ENCODE data around the gene DPYSL4.

Gene DPYSL4

DNA sequence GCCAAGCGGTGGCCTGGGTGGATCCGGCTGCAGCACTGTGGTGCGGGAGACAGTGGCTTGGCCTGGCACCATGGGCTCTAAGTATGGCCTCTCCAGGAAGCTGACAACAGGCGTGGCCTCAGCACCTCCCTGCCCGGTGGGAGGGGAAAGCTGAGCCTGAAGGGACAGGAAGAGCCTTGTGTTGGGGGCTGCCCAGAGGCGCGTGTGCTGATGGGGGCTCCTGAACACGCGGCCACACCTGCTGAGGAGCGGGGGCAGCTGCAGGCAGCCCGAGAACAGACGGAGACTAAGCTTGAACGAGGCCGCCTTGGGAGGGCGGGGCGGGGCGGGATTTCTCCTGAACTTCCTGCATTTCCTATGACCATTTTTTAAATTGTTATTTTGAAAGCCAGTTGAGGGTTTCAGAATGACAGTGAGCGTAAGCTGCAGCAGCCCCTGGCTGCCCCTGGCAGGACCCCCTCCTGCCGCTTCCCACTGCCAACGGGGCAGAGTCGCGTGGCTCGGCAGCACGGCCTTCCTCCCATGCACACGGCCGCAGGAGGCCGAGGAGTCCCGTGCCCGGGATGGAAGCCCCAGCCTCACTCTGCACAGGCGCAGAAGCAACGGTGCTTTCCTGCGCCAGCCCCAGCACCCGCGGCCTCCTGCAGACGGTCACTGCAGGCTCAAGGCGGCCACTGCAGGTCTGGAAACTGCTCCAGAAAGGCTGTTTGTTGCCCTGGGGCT is 43.2 kb downstream of the DPYSL4 start:
- Mint-ChIP-seq H3K4me3 (peak overlapping the region; percentile 76 to 83), H3K9me3 (no peaks in the 10 kb centered on the region), H3K27me3 (no peaks in the 10 kb centered on the region), H3K36me3 (peaks cover 1 to 6% of the 10 kb centered on the region in 2 donors), H3K27ac (peak overlapping the region; percentile 65), H3K4me1 (peaks cover 25 to 28% of the 10 kb centered on the region in 2 donors)
- ATAC-seq (replicated peaks) (peak; percentile 52 to 78), DNase-seq (no peak)

DNA sequence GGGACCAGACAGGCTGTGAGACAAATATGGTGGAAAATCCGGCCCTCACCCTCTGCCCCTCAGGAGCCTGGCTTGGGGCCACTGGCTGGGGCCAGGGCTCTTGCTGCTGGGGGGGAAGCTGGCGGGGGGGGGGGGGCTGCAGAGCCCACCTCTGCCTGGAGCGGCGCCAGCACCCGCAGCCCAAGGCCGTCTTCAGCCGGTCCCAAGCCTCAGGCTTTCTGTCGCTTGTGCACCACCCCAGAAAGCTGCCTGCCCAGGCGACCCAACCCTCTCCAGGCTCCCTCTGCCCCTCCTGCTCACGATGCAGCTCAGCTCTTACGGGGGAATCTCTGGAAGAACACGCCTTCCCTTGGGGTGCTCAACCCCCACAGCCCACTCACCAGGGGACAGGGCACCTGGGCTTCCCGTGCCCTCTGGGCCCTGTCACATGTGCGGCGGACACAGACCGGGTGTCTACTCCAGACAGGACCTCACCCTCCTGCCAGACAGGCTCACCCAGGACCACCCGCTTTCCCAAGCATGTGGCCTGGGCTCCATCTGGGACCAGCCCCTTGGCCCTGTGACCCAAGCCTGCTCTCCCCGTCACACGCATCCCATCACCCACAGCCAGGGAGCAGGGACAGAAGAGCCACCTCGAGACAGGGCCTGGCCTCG is 43.9 kb downstream of the DPYSL4 start:
- H3K27me3 Mint-ChIP-seq = no peaks in the 10 kb centered on the region
- no peak for ATAC-seq (replicated peaks)
- no peaks in the 10 kb centered on the region for H3K9me3 Mint-ChIP-seq
- peaks cover 25 to 28% of the 10 kb centered on the region in 2 donors for H3K4me1 Mint-ChIP-seq
- DNase-seq = no peak
- H3K4me3 Mint-ChIP-seq = peak overlapping the region; percentile 76 to 83
- peaks cover 0 to 6% of the 10 kb centered on the region in 2 donors for H3K36me3 Mint-ChIP-seq
- H3K27ac Mint-ChIP-seq = no peak overlapping the region

DNA sequence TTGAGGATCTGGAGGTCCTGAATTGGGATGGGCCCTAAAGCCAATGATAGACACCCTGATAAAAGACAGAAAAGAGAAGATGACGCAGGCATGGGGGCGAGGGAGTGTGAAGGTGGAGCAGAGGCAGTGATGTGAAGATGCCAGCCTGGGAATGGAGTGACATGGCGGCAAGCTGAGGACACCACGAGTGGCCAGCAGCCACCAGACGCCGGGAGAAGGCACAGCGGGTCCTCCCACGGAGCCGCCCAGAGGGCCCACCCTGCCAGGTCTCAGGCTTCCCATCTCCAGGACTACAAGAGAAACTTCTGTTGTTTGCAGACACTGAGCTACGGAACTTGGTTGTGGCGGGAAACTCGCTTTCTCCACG is 44.9 kb downstream of the DPYSL4 start:
- Mint-ChIP-seq H3K9me3 (no peaks in the 10 kb centered on the region), H3K4me3 (no peak overlapping the region), H3K27ac (peak overlapping the region; percentile 81), H3K4me1 (peaks cover 25 to 28% of the 10 kb centered on the region in 2 donors), H3K27me3 (no peaks in the 10 kb centered on the region), H3K36me3 (peaks cover 0 to 6% of the 10 kb centered on the region in 2 donors)
- DNase-seq (no peak), ATAC-seq (replicated peaks) (no peak)

DNA sequence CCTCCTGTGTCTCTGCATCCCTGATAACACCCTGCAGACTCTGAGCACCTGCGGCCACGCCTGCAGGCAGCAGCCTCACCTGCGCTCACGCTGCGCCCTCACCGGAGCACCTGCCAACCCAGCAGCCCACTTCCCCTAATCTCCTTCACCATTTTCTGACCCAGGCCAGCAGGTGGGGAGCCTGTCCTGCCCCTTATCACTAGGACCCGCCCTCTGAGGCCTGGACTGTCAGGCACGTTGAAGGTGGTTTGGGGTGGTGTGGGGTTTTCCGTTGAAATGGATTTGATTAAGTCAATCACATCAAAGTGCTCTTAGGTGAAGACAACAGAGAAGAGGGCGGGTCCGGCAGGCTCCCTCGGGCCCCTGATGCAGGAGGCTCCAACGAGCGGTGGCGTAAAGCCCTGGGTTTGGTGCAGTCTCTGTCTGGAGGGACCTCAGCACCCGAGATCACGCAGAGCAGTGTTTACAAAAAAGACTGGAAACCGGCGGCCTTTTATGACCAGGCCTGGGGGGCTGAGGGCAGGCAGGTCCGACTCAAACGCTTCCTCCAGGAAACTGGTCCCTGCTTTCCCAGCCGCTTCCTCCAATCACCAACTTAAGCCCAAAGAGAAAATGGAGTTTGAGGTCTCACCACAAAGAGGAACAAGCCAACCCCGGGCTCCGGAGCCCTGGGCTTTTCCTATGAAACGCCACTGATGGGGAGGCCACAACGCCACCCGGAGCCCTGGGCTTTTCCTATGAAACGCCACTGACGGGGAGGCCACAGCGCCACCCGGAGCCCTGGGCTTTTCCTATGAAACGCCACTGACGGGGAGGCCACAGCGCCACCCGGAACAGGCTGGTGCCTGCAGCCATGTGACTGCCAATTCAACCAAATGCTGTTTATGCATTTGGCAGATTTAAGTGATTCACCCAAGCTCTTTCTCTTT is 45.5 kb downstream of the DPYSL4 start:
- Mint-ChIP-seq H3K36me3 (peaks cover 0 to 3% of the 10 kb centered on the region in 2 donors), H3K9me3 (no peaks in the 10 kb centered on the region), H3K4me1 (peaks cover 25 to 28% of the 10 kb centered on the region in 2 donors), H3K27ac (peak overlapping the region; percentile 86), H3K27me3 (no peaks in the 10 kb centered on the region), H3K4me3 (peak overlapping the region; percentile 40 to 73)
- ATAC-seq (replicated peaks) (peak; percentile 6 to 82), DNase-seq (peak; percentile 49)

DNA sequence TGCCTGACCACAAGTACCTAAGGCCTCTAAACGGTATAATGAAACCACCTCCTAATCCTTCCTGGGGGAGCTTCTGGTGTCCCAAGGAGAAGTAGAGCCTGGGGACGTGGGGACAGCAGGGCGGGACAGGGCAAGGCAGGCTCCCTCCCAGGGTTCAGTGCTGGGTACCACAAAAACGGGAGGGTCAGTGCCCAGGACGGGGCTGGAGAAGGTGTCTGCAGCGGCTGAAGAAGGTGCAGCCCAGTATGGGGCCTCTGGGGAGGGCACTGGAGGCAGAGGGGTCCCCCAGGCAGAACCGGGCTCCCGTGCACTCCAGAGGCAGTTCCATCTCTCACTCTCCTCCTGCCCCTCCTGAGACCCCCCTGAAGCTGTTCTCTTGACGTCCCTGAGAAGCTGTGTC is 46.2 kb downstream of the DPYSL4 start:
- peaks cover 25 to 28% of the 10 kb centered on the region in 2 donors for H3K4me1 Mint-ChIP-seq
- no peaks in the 10 kb centered on the region for H3K9me3 Mint-ChIP-seq
- H3K27me3 Mint-ChIP-seq = no peaks in the 10 kb centered on the region
- H3K36me3 Mint-ChIP-seq = no peaks in the 10 kb centered on the region
- peak overlapping the region; percentile 86 for H3K27ac Mint-ChIP-seq
- peak overlapping the region; percentile 40 to 73 for H3K4me3 Mint-ChIP-seq
- ATAC-seq (replicated peaks) (no peak), DNase-seq (no peak)

DNA sequence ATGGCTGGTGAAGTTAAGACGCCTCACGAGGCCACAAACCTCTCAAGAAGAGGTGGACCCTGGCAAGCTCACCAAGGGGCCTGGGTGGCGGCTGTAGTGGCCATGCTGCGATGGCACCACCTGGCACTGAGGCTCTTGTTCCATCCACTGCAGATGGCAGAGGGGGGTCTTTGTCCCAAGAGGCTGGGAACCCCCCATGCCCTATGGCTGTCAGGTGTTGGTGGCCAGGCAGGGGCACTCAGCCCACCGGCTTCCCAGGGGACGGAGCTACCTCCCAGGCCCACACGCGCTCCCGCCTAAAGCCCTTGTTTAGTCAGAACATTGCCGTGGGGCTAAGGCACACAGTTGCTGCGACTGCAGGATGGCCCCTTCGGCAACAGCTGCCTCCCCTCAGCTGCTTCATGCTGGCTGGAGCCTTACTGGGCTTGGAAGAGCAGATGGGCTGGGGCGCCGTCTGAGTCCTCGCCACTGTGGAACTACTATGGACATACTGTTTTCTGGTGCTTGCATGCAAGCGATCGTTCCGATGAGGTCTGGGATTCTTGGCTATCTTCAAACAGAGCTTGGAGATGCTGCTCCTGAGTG is 46.8 kb downstream of the DPYSL4 start:
- Mint-ChIP-seq H3K27me3 (no peaks in the 10 kb centered on the region), H3K4me3 (peak overlapping the region in 1 of 2 donors; percentile 17), H3K9me3 (no peaks in the 10 kb centered on the region), H3K4me1 (peaks cover 25 to 28% of the 10 kb centered on the region in 2 donors), H3K36me3 (no peaks in the 10 kb centered on the region), H3K27ac (no peak overlapping the region)
- DNase-seq (no peak), ATAC-seq (replicated peaks) (no peak)

DNA sequence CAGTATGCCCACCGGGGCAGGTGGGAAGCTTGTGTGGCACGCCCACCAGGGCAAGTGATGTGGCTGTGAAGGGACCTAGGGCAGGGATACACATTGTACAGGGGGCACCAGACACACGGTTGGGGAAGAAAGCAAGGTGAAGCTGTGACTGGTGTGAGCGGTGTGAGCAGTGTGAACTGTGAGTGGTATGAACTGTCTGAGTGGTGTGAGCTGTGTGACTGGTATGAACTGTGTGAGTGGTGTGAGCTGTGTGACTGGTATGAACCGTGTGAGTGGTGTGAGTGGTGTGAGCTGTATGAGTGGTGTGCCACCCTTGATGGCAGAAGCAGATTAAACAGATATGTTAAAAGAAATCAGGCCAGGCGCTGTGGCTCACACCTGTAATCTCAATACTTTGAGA is 48.1 kb downstream of the DPYSL4 start:
- no peaks in the 10 kb centered on the region for H3K36me3 Mint-ChIP-seq
- ATAC-seq (replicated peaks) (no peak), DNase-seq (no peak)
- no peaks in the 10 kb centered on the region for H3K27me3 Mint-ChIP-seq
- no peak overlapping the region for H3K4me3 Mint-ChIP-seq
- H3K4me1 Mint-ChIP-seq = peaks cover 19 to 21% of the 10 kb centered on the region in 2 donors
- H3K9me3 Mint-ChIP-seq = no peaks in the 10 kb centered on the region
- no peak overlapping the region for H3K27ac Mint-ChIP-seq

DNA sequence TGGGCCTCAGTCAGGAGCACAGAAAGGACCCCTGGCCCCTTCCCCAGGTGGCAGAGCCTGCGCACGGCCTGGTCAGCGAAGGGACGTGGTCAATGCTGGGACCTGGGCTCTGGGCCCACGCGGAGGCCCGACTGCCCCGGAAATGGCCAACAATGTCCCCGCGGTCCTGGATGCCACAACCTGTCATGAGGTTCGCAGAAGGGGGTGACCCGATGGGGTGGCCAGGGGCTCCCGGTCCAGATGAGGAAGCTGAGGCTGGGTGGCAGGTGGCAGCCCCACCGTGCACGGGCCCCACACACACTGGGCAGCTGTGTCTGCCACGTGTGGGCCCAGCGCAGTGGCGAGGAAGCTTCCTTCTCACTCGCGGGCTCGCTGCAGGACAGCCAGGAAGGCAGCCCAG is 49.4 kb downstream of the DPYSL4 start:
- no peak overlapping the region for H3K4me3 Mint-ChIP-seq
- ATAC-seq (replicated peaks) (no peak), DNase-seq (no peak)
- H3K4me1 Mint-ChIP-seq = peaks cover 14 to 17% of the 10 kb centered on the region in 2 donors
- H3K36me3 Mint-ChIP-seq = no peaks in the 10 kb centered on the region
- H3K27me3 Mint-ChIP-seq = no peaks in the 10 kb centered on the region
- H3K27ac Mint-ChIP-seq = no peak overlapping the region
- no peaks in the 10 kb centered on the region for H3K9me3 Mint-ChIP-seq

DNA sequence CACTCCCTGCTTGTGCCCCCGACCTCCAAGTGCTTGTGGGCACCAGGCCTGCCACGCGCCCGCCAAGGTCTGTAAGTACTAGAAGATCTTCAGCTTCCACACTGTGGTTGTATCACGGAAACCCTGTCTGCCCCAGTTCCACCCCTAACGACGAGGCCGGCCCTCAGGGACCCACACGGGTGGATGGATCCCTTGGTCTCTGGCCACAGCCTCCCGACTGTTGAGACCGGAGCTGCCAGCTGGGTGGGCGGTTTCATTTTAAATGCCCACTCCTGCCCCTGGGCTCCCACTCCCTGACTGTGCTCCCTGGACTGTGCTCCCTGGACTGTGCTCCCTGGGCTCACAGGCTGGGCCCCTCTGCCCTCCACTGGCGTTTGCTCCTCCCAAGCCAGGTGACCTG is 50.1 kb downstream of the DPYSL4 start:
- Mint-ChIP-seq H3K27ac (no peak overlapping the region), H3K4me3 (no peak overlapping the region), H3K4me1 (peaks cover 11 to 13% of the 10 kb centered on the region in 2 donors), H3K36me3 (no peaks in the 10 kb centered on the region), H3K9me3 (no peaks in the 10 kb centered on the region), H3K27me3 (no peaks in the 10 kb centered on the region)
- no peak for DNase-seq
- ATAC-seq (replicated peaks) = no peak

DNA sequence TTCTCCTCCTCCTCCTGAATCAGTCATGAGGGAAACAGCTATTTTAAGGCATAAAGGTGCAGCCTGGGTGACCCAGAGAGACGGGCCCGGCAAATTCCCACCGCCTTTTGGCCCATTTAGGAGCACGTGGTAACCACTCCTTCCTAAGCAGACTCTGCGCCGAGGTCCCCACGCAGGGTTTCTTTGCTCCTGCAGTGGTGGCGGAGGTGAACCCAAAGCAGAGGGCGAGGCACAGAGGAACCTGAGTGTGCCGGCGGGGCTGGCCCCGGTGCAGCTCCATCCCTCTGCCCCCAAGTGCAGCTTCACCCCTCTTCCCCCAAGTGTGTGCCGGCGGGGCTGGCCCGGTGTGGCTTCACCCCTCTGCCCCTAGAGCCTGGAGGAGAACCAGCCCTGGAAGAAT is 50.6 kb downstream of the DPYSL4 start:
- H3K27ac Mint-ChIP-seq = no peak overlapping the region
- DNase-seq (no peak), ATAC-seq (replicated peaks) (no peak)
- H3K27me3 Mint-ChIP-seq = no peaks in the 10 kb centered on the region
- no peaks in the 10 kb centered on the region for H3K9me3 Mint-ChIP-seq
- H3K4me3 Mint-ChIP-seq = no peak overlapping the region
- no peaks in the 10 kb centered on the region for H3K36me3 Mint-ChIP-seq
- peaks cover 6 to 7% of the 10 kb centered on the region in 2 donors for H3K4me1 Mint-ChIP-seq

DNA sequence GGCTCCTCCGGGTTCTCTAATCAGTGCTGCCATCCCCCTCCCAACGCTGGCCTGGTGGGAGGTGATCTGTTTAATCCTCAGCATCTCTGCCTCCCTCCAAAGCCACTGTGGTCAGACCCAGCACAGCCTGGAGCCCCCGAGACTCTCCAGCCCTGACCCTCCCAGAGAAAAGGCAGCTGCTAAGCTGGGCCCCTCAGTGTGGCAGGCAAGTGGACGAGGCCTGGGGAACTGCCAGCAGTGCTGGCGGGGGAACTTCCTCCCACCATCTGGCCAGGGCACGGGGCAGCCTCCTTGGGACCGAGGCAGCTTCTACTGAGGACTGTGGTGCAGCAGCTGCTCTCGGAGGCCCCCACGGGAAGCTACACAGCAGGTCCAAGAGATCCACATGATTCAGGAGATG is 51.1 kb downstream of the DPYSL4 start:
- H3K4me1 Mint-ChIP-seq = peaks cover 1 to 3% of the 10 kb centered on the region in 2 donors
- DNase-seq (no peak), ATAC-seq (replicated peaks) (no peak)
- H3K9me3 Mint-ChIP-seq = no peaks in the 10 kb centered on the region
- H3K27me3 Mint-ChIP-seq = no peaks in the 10 kb centered on the region
- H3K4me3 Mint-ChIP-seq = no peak overlapping the region
- no peak overlapping the region for H3K27ac Mint-ChIP-seq
- no peaks in the 10 kb centered on the region for H3K36me3 Mint-ChIP-seq

DNA sequence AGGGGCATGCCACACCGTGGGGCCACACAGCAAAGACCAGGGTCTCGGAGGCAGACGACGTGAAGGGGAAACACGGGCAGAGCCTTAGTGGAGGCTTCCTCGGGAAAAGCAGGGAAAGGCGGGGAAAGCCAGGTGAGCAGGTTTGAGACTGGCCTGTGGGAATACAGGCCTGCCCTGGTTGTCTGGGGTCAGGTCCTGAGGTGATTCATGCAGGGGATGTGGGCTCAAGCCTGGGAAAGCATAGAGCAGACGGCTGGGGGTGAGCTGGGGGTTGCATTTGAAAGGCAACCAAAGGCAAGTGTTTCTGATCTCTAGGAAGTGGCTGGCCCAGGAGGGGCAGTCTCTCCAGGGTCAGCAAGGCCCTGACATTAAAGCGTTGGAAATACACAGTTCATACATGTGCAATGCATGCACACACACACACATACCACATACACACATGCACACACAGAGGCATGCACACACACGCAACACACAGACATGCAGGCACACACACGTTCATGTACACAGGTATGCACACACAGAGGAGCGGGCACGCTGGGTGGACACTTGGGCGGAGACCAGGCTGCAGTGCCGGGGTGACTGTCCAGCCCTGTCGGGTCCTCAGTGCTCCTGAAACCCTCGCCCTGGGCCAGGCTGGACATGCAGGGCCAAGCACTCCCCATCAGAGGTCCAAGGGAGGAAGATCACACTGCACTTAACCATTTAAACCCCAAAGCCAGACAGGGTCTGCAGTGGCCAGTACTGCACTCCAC is 51.8 kb downstream of the DPYSL4 start:
- no peak for ATAC-seq (replicated peaks)
- Mint-ChIP-seq H3K36me3 (no peaks in the 10 kb centered on the region), H3K4me3 (no peak overlapping the region), H3K9me3 (no peaks in the 10 kb centered on the region), H3K27ac (no peak overlapping the region), H3K4me1 (no peaks in the 10 kb centered on the region), H3K27me3 (no peaks in the 10 kb centered on the region)
- no peak for DNase-seq

DNA sequence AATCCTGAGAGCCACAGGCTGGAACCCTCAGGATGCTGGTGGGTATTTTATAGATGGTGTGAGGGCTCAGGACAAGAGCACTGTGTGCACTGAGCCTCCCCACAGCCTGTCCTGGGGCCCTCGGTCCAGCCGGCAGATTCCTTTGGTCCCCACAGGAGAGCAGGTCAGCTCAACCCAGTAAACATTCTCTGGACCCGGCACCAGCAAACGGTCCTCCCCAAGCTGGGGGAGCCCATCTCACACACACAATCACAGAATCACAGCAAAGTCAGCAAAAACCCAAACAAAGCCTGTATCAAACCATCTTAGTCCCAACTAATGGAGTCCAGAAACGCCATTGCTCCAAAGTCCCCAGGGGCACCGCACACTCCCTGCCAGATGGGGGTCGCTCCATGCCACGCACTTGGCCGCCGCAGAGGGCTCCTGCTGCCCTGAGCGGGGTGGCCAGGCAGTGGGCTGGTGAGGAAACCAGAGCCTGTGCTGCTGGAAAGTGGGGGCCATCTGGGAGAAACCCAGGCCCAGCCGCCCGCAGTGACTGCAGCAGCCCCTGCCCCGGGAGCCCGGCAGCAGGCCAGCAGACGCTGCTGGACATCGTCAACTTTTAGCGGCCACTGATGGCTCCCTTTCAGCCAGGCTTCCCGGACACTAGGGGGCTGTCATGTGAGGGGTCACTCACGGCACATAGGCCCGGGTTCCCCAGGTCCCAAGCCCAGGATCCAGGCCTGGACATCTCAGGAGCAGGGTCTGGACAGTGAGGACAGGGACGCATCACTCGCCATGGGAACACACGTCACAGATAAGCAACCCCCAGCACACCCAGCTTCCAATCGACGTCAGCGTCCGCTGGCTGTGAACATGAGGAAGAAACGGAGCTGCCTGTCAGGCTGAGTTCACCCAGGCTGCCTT is 52.6 kb downstream of the DPYSL4 start:
- Mint-ChIP-seq H3K36me3 (no peaks in the 10 kb centered on the region), H3K4me1 (no peaks in the 10 kb centered on the region), H3K9me3 (no peaks in the 10 kb centered on the region), H3K27ac (no peak overlapping the region), H3K4me3 (no peak overlapping the region), H3K27me3 (no peaks in the 10 kb centered on the region)
- no peak for DNase-seq
- no peak for ATAC-seq (replicated peaks)
